ENCODE measurements around the gene FAM135A.

GRCh38 chr6:70379473-70380013 is 33.8 kb upstream of the FAM135A start:
- TF ChIP-seq YY1 (IDR thresholded peaks at IDR 0.05; ENCODE audit: insufficient read depth, insufficient read length) (no peak), ZNF274 (IDR thresholded peaks at IDR 0.05; ENCODE audit: low read depth, low read length) (no peak), SUZ12 (IDR thresholded peaks at IDR 0.05; ENCODE audit: extremely low read depth, insufficient read depth, insufficient read length) (no peak)
